Stomach (tissue), 9 donors: ENCODE data around the gene LSM11. TPM values are rescaled to one million over a fixed set of nuclear protein-coding genes. Genes with fewer than 3 reads are reported as not detected.

Source experiments
- DNase-seq, 2 donors: peaks; one replicate each; pipeline versions ENCODE4 v3.0.0 to v3.0.0-alpha.2; 2013 to 2019
- H3K27ac ChIP-seq, 5 donors: fragments of 200-600 bp in 4 of 5; sonication (generic) in 4 of 5; one replicate each; pipeline ENCODE4 v1.5.1; 2013 to 2019; ENCODE audit warnings: mild to moderate bottlenecking in 1 of 5, moderate library complexity in 1 of 5
- H3K27me3 ChIP-seq, 3 donors: fragments of 200-600 bp; sonication (generic); one replicate each; pipeline ENCODE4 v1.5.1; 2017 to 2019; ENCODE audit warnings: mixed run types in 1 of 3
- H3K36me3 ChIP-seq, 4 donors: fragments of 200-600 bp; sonication (generic); 1 replicate in 3 of 4; 2 replicates in 1 of 4; pipeline ENCODE4 v1.5.1; 2016 to 2019
- H3K4me1 ChIP-seq, 4 donors: fragments of 200-600 bp; sonication (generic); one replicate each; pipeline ENCODE4 v1.5.1; 2016 to 2019
- H3K4me3 ChIP-seq, 4 donors: fragments of 200-600 bp; sonication (generic) in 3 of 4; one replicate each; pipeline ENCODE4 v1.5.1; 2016 to 2019; ENCODE audit warnings: mild to moderate bottlenecking in 1 of 4
- H3K9me3 ChIP-seq, 4 donors: fragments of 200-600 bp; sonication (generic); one replicate each; pipeline ENCODE4 v1.5.1; 2016 to 2019
- CTCF ChIP-seq, 7 experiments: fragments of 450-650 bp in 4 of 7; fragments of 200-600 bp in 3 of 7; sonication (generic) in 3 of 7; IDR thresholded peaks; one replicate each; pipeline ENCODE4 v1.5.1; 2016 to 2019; ENCODE audit warnings: antibody characterized with exemption in 7 of 7, control low read depth in 2 of 7, mild to moderate bottlenecking in 1 of 7
- EP300 ChIP-seq: sonication (generic); formaldehyde crosslinking; IDR thresholded peaks from one replicate; pipeline ENCODE4 v1.6.1; 2017; ENCODE audit warnings: antibody characterized with exemption
- POLR2A ChIP-seq, 4 donors: fragments of 450-650 bp; IDR thresholded peaks; one replicate each; pipeline ENCODE4 v1.6.1; 2016; ENCODE audit warnings: antibody characterized with exemption in 4 of 4, control low read depth in 2 of 4, mild to moderate bottlenecking in 1 of 4, moderate library complexity in 1 of 4
- POLR2AphosphoS5 ChIP-seq, 3 donors: sonication (generic); formaldehyde crosslinking; IDR thresholded peaks; one replicate each; pipeline ENCODE4 v1.6.1; 2016; ENCODE audit warnings: antibody characterized with exemption in 3 of 3
- WGBS, 5 donors: extraction: QIAGEN DNeasy Blood & Tissue Kit in 3 of 5; methylation state at CpG; one replicate each; pipeline versions ENCODE4 v1.1.5 to v1.1.7; 2013 to 2018; 5-methylcytosine and 5-hydroxymethylcytosine counted together
- intact Hi-C: fragments of 100-400 bp; cut with DNase I; formaldehyde crosslinking; loops from one replicate; pipeline ENCODE4 v1.15.1; 2023; ENCODE audit warnings: low total_unique reads
- polyA plus RNA-seq, 3 donors: library from polyadenylated mRNA; stranded (reverse); fragments of 200-250 nt; gene quantifications; one replicate each; pipeline ENCODE4 v1.2.3, GENCODE V29; 2013
- total RNA-seq, 5 donors: library from RNA; depleted of rRNA; stranded (reverse); fragments of >200 nt; gene quantifications; one replicate each; pipeline versions ENCODE4 v1.1.0 to v1.2.3, GENCODE V29; 2014 to 2016
- donor health status: healthy with polysubstance abuse.
- donor health status: Bipolar disorder and iron deficiency.
- donor health status: healthy.

LSM11 gene
- total and polyA plus RNA-seq, 8 donors: 0.46 to 10.3 (median 1.6) TPM

GRCh38 chr5:157708866-157709265 is 34.6 kb upstream of the LSM11 start:
- no peaks in the 10 kb centered on the region for H3K4me1 ChIP-seq
- DNase-seq: no peak
- no peak for TF ChIP-seq POLR2A (IDR thresholded peaks at IDR 0.05)
- TF ChIP-seq POLR2AphosphoS5 (IDR thresholded peaks at IDR 0.05): no peak
- TF ChIP-seq EP300: no peak
- no peak for TF ChIP-seq CTCF (IDR thresholded peaks at IDR 0.05)
- H3K36me3 ChIP-seq: no peaks in the 10 kb centered on the region
- intact Hi-C loops: no loop called here
- no peaks in the 10 kb centered on the region for H3K9me3 ChIP-seq
- H3K27ac ChIP-seq: no peak overlapping the region
- WGBS, 5 donors: 20 to 41% (median 28%) methylated on average over 1 of the region's 1 CpG
- no peak overlapping the region for H3K4me3 ChIP-seq
- H3K27me3 ChIP-seq: peaks cover 0 to 7% (median 0%) of the 10 kb centered on the region in 3 donors

- H3K27ac ChIP-seq: no peak overlapping the region
- H3K4me1 ChIP-seq: no peaks in the 10 kb centered on the region
- no peak for DNase-seq
- no peak for TF ChIP-seq EP300
- no peak for TF ChIP-seq POLR2AphosphoS5 (IDR thresholded peaks at IDR 0.05)
- TF ChIP-seq POLR2A (IDR thresholded peaks at IDR 0.05): no peak
- TF ChIP-seq CTCF (IDR thresholded peaks at IDR 0.05): no peak
- H3K9me3 ChIP-seq: no peaks in the 10 kb centered on the region
- intact Hi-C loops: no loop called here
- H3K36me3 ChIP-seq: no peaks in the 10 kb centered on the region
- peaks cover 0 to 7% (median 0%) of the 10 kb centered on the region in 3 donors for H3K27me3 ChIP-seq
- no peak overlapping the region for H3K4me3 ChIP-seq
Measured at GRCh38 chr5:157709346-157709745, 34.2 kb upstream of the LSM11 start.

- intact Hi-C loops: loop anchor here (10.0 kb wide), 1 partner anchor 376 kb away; no protein-coding TSS in a partner anchor
- no peak for DNase-seq
- Histone ChIP-seq H3K9me3 (no peaks in the 10 kb centered on the region), H3K27me3 (peaks cover 0 to 7% (median 0%) of the 10 kb centered on the region in 3 donors), H3K4me3 (no peak overlapping the region), H3K27ac (no peak overlapping the region), H3K36me3 (no peaks in the 10 kb centered on the region), H3K4me1 (no peaks in the 10 kb centered on the region)
- TF ChIP-seq CTCF (IDR thresholded peaks at IDR 0.05): no peak
- no peak for TF ChIP-seq POLR2A (IDR thresholded peaks at IDR 0.05)
- no peak for TF ChIP-seq POLR2AphosphoS5 (IDR thresholded peaks at IDR 0.05)
- TF ChIP-seq EP300: no peak
- WGBS, 5 donors: 52 to 70% (median 63%) methylated on average over 3 of the region's 3 CpGs
Measured at GRCh38 chr5:157710431-157710830, 33.1 kb upstream of the LSM11 start.

- intact Hi-C loops: loop anchor here (10.0 kb wide), 1 partner anchor 376 kb away; no protein-coding TSS in a partner anchor
- Histone ChIP-seq H3K9me3 (no peaks in the 10 kb centered on the region), H3K4me1 (no peaks in the 10 kb centered on the region), H3K27ac (no peak overlapping the region), H3K36me3 (no peaks in the 10 kb centered on the region), H3K4me3 (no peak overlapping the region), H3K27me3 (peaks cover 0 to 7% (median 0%) of the 10 kb centered on the region in 3 donors)
- WGBS, 5 donors: 51 to 69% (median 58%) methylated on average over 2 of the region's 2 CpGs
- no peak for DNase-seq
- TF ChIP-seq POLR2A (IDR thresholded peaks at IDR 0.05) (no peak), POLR2AphosphoS5 (IDR thresholded peaks at IDR 0.05) (no peak), EP300 (no peak), CTCF (IDR thresholded peaks at IDR 0.05) (no peak)
Measured at GRCh38 chr5:157710882-157711281, 32.6 kb upstream of the LSM11 start.
